Tibial nerve (tissue), 3 donors: ENCODE results near the gene NTMT2.

Experiments
- CTCF ChIP-seq, 5 experiments: fragments of 200-600 bp in 3 of 5; fragments of 450-650 bp in 2 of 5; sonication (generic) in 3 of 5; IDR thresholded peaks; one replicate each; pipeline ENCODE4 v1.5.1; 2016 to 2019; ENCODE audit warnings: antibody characterized with exemption in 5 of 5, mild to moderate bottlenecking in 3 of 5, moderate library complexity in 2 of 5
- POLR2A ChIP-seq, 2 donors: fragments of 450-650 bp; IDR thresholded peaks; one replicate each; pipeline ENCODE4 v1.6.1; 2017; ENCODE audit warnings: antibody characterized with exemption in 2 of 2, mild to moderate bottlenecking in 2 of 2, moderate library complexity in 2 of 2

- TF ChIP-seq POLR2A (IDR thresholded peaks at IDR 0.05) (no peak), CTCF (IDR thresholded peaks at IDR 0.05) (no peak)
Measured at GRCh38 chr1:170200621-170201397, 55.0 kb downstream of the NTMT2 start.
